HPDE6-E6E7 (cell line): Measurements from ENCODE around the gene CACNB2.

Experiments
- DNase-seq: peaks from one replicate; pipeline ENCODE4 v3.0.0; 2011; ENCODE audit warnings: missing footprints; ENCODE audit errors: extremely low spot score

The CACNB2 gene

DNA sequence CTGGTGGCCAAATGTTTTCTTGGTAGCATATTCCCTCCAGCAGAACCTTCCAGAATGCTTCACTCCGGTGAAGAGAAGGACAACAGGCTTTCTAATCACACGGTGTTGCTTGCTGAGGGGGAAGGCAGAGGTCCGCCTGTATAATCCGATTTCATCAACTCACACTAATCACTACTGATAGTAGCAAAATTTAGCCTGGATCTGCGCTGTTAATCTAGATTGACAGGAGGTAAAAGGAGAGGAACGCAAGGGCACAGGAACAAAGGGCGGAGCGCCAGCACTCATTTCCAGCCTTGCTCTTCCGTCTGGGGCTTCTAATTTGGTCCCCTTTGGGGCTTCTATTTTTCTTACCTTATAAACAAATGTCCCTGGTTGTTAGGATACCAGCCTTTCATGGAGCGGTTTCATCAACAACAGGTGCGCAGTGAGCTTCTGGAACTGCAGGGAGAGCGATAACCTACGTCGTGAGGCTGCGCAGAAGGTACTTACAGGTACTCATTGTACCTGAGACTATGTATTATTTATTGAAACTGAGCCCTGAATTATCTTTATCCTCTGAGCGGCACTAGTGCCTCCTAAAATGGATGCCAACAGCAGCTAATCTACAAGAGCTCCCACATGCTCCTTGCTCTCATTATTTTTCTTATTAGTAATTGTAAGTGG is 150.6 kb downstream of the CACNB2 start:
- DNase-seq: no peak

DNA sequence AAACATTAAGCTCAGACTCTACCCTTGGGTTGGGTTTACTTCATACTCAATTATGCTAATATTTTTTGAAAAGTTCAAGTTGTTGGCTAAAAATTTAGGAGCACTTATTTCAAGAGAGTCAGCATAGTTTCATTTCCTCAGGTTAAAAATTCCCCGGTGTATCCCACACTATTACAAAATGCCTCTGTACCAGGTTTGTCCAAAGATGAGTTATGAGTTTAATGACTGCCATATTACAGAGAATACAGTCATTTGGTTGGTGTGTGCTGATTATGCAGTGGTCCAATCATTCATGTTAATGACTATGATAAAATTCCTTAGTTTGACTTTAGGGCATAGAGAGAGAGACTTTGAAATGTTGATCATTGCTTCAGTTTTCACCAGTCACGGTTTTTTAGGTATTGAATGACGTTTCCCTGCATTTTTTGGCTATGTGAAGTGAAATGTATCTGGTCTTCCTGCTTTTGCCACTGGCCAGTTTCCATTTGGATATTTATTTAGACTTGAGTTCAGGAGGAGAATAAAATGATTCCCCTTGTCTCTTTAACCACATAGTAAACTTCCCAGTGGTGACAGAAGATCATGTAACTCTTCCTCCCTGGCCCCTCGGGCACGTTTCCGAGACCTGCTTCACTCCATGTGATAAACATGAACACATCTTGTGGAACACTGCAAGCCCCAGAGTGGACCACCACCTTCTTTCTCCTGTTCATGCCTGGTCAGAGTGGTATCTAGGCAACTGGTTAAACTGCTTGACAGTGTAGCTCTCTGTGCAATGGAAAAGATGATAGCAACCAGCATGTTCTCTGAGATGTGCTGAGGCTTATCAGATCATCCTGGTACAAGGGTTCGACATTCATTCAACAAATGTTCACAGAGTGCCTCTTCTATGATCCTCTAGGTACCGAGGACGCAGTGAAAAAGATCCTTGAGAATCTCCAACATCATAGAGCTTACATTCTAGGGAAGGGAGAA is 153.6 kb downstream of the CACNB2 start:
- no peak for DNase-seq

DNA sequence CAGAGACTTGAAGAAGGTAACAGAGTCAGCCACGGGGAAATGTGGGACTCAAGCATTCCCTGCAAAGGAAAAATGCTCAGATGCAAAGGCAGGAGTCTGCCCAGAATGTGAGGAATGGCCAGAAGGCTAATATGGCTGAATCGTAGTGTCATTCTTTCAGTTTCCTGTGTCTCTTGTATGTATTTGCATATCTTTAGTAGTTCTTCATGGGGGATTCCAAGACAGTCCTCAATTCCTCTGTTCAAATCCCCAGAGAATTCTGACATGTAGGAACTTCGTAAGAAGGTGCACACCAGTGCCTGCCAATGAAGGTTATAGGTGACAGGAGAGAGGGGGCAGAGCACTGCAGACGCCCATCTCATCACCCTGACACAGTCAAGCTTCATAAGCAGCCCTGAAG is 154.4 kb downstream of the CACNB2 start:
- no peak for DNase-seq

DNA sequence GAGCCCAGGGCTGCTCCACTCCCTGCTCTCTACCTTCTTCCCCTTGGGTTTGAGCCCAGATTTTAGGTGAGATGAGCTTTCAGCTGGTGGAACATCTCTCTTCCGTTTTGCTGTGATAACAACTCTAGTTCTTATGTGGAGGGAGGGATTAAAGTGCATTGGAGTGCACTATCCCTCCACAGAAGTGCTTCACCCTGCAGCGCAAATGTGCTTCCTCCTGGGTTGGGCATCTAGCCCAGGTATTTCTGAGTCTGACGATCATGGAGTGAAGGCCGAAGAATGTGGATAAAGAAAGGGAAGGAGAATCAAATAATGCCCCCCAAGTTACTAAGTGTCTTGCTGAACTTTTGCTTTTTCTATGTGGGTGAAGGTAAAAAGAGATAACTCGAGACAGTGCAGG is 157.4 kb downstream of the CACNB2 start:
- DNase-seq: no peak

DNA sequence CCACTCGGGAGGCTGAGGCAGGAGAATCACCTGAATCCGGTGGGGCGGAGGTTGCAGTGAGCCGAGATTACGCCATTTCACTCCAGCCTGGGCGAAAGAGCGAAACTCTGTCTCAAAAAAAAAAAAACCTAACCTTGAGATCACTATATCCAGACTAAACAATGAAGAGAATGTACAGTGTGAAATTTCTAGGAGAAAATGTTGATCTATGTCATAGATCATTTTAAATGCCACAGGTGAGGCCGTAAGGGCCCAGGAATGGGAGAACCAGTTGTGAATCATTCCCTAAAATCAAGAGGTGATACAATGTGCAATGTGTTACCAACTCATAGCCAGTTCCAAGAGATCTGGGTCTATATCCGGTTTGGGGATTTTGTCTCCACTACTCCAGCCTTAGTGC is 158.0 kb downstream of the CACNB2 start:
- no peak for DNase-seq

DNA sequence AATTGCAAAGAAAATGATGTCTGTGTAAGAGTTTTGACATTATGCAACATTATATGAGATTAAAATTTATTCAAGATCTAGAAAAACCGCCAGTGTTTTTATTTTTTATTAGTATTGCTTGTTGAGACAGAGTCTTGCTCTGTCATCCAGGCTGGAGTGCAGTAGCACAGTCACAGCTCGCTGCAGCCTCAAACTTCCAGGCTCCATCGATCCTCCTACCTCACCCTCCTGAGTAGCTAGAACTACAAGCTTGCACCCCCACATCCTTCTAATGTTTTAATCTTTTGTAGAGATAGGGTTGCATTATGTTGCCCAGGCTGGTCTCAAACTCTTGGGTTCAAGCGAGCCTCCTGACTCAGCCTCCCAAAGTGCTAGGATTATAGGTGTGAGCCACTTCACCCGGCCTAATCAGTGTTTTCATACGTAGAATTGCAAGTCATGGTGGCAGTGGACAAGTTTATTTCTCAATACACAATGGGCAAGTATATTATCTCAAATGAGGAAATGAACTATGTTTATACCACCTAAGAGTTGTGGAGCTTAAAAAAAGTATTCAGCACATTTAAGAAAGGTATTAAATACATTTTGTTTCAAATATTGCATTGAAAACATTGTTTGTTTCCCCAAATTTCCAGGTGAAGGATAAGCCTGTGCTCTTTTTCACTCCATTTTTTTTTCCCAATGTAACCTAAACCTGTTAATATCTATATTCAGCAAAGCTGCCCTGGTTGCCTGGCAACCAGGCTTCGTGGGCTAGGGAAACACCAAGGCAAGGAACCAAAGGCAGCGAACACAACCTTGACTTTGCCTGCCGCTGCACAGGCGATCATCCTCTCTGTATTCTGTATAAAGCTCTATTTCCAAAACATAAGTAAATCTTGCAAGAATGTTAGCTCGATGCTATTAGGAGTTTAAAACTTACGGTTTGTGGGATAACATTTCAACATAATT is 163.9 kb downstream of the CACNB2 start:
- DNase-seq: no peak

DNA sequence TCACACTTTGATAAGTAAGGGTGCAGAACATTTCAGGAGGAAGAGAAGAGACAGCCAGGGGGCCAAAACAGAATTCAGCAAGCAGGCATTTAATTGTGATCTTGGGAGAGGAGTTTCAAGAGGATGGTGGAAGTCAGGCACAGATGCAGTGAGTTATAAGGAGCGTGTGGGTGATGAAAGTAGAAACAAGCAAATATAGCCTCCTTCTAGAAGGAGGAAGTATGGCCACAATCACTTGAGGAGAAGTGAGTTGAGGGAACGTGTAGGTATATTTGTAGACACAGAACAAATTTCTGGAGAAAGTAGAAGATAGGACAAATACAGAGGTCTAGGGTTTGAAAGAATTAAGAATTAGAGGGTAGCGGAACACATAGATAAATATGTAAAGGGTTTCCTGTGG is 165.8 kb downstream of the CACNB2 start:
- DNase-seq: no peak

DNA sequence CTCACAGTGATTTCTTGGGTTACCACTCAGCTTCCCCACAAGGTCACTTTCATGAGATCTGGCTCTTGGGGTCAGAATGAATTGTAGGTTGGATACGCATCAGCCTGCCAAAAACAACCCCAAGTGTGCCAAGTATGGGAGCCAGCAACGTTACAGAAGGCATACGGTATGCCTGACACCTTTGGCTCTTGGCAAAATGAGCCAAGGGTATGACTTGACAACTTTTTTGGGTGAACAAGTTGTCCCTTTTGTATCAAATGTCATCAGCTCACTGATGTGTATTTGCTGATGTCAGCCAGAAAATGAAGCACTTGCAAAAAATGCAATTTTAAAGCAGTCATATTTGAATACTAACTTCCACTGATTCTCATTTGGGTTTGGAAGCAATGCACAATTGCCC is 168.4 kb downstream of the CACNB2 start:
- DNase-seq: no peak

DNA sequence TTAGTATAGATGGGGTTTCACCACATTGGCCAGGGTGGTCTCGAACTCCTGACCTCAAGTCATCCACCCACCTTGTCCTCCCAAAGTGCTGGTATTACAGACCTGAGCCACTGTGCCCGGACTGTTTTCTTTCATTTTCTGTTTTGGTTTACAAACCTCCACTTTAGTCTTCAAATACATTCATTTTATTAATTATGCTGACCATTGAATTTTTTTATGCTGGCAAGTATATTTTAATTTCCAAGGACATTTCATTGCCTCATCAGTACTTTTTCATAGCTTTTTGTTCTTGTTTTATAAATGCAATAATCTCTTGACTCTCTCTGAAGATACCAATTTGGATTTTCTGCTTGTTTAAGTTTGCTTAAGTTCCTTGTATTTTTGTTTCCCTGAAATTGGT is 170.5 kb downstream of the CACNB2 start:
- DNase-seq: no peak

DNA sequence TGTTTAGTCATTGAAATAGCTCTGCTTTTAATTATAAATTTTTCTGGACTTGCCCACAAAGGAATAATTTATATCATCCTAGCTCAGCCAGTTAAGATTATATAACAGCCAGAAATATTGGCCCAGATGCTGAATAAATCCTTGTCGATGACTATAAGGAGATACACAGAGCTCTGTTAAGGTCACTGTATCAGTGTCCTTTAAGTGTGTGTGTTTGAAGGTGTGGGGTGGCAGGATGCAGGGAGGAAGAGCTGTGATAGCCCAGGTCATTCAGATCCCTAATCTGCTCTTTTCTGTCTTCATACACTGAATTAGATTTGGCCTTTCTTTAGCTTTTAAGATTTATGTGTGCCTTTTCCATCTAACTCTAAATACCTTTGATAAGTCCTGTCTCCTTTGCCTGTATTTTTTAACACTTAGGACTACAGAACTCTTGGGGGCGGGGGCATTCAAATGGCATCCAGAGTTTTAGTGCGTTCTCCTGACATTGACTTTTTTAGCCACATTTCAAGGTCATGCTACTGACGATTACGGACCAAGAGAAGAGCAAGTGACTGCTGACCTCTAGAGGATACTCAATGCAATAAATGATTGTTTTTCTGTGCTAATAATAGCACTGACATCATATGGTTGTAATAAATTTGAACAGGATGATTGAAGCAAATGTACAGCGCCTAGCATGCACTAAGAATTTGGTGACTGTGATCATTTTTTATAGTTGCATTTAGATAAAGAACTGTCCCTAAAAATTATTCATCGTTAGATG is 172.3 kb downstream of the CACNB2 start:
- DNase-seq: peak; percentile 1

DNA sequence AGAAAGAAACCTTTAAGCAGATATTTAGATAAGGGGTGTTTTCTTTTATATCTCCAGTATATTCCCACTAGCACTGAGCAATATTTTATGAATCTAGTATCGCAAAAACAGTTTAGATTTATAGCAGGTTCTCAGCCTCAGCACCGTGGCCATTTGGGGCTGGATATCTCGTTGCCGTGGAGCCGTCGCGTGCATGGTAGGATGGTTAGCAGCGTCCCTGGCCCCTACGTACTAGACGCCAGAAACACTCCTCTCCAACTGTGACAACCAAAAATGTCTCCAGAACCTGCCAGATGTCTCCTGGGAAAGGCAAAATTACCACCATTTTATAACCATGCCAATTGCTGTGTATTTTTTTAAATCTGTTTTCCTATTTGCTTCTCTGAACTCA is 172.9 kb downstream of the CACNB2 start:
- DNase-seq: no peak

DNA sequence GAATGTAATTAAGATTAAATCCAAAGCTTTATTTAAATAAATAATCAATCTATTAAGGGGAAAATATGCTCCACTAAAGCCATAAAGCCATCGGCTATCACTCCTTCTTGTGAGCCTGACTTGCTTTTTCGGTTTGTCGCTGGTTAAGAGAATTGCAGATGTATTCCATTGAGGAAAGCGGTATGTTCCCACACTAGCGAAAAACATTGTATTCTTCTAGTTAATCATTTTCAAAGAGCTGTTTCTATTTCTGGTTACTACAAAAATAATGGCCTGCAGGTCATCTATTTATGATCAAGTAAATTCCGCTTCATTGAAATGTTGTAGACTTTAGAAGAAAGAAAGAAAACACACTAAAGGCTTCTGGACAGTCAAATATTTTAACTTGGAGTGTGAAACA is 173.4 kb downstream of the CACNB2 start:
- no peak for DNase-seq

DNA sequence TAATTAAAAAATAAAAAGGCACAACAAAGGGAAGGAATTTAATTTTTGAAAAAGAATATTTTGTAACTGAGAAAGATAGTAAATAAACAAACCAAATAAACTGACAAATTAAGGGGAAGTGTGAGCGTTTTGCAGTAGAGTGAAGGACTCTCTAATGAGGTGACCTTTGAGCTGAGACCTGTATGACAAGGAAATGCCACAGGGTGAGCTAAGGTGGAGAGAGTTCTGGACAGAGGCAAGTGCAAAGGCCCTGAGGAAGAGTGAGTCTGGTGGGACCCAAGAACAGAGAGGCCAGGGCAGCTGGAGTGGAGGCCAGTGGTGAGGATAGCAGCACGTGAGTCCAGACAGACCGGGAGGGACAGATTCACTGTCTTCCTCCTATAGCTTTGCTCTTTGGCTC is 179.4 kb downstream of the CACNB2 start:
- DNase-seq: no peak

DNA sequence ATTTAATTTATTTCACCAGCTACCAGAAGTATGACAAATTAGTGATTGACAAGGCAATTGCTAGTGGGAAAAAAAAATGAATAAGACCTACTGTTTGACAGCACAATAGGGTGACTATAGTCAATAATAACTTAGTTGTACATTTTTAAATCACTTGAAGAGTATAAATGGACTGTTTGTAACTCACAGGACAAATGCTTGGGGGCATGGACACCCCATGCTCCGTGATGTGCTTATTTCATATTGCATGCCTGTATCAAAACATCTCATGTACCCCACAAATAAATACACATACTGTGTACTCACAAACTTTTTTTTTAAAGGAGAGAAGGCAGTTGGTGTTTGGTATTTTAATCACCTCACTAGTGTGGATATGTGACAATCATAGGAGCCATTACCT is 181.1 kb downstream of the CACNB2 start:
- DNase-seq: no peak

DNA sequence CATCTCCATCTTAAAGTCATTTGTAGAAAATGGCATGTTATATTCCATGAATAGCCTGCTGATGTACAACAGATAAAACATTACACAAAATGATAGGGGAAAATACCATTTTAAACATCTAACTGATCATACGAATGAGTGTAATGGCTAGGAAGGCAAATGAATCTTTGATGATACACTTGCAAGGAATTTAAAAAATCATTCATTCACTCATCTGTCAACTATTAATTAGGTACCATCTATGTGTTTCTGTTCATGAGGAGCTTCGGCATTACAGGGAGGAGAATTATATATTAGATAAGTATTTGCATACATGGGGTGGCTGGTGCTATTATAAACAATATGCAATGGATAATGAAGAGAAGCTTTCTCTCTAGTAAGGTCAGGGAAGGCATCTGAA is 183.7 kb downstream of the CACNB2 start:
- no peak for DNase-seq

DNA sequence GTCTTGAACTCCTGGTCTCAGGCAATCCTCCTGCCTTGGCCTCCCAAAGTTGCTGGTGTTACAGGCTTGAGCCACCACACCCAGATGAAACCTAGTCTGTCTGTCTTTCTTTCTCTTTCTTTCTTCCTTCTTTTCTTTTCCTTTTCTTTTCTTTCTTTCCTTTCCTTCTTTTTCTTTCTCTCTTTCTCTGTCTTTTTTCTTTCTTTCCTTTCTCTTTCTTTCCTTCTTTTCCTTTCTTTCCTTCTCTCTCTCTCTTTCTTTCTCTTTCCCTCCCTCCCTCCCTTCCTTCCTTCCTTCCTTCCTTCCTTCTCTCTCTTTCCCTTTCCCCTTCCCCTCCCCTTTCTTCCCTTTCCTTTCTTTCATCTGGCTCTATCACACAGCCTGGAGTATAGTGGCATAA is 185.2 kb downstream of the CACNB2 start:
- no peak for DNase-seq

DNA sequence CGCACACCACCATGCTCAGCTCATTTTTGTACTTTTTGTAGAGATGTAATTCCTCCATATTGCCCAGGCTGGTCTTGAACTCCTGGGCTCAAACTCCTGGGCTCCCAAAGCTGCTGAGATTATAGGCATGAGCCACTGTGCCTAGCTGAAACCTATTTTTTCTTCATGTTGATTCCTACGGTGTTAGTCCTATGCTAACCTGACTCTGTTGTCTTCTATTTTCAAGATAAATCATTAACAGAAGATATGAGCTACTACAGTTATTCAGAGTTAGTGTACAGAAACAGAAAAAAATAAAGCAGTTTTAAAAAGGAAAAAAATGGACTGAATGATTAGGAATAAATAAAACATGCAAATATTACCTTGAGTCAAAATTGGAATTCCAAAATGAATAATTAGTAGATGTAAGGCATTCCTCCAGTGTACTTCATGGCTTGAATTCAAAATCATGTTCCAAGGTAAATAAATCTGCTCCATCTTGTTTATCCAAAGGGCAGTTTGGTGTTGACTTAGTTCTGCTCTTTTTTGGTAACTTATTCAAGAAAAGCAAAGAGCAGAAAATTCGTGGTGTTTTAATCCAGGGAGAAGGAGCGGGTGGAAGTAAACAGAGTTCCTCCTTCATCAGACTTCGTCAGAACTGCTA is 185.8 kb downstream of the CACNB2 start:
- DNase-seq: no peak

DNA sequence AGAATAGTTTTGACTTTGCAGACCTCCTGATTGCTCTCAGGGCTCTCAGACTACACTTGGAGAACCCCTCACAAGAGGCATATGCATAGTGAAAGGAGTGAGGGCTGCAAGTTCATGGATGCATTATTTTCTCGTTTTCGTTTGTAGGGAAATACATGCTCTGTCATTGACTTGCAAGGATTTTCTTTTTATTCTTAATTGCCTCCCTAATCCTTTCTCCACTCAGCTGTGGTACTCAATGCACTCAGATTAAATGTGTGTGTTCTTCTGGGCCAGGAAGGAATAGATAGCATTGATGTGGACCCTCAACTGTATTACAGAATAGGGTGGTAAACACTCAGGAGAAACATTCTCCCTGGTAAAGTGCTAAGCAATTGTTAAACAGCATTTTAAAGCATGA is 188.7 kb downstream of the CACNB2 start:
- no peak for DNase-seq

DNA sequence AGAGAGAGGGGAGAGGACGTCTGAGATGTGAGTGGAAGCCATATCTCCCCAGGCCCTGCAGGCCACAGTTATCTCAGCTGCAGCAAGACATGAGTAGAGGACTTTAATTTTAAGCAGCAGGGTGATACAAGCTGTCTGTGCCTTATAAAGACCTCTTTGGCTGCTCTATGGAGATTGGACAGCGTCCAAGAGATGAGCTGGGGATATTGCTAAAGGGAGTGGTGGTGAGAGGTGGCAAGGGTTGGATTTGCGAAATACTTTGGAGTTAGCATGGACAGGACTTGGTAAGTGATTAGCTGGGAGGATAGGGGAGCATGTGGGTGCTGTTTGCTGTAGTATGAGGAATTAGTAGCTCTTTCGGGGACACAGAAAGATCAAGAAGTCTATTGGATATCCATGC is 191.8 kb downstream of the CACNB2 start:
- DNase-seq: no peak

DNA sequence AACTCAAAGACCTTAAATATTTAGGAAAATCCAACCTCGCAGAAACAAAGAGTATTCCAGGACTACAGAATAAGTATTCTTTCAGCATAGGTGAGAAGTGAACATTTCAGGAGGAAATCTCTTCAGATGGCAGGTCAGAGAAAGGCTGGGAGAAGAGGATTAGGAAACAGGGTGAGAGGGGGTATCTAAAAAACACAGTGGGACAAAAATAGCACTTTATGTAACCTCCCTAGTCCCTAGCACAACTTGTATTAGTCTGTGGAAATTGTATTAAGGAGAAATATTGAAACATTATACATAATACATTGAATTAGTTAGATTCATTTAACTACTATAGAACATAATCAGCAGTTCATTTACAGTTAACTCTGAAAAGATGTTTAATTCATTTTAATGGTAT is 192.3 kb downstream of the CACNB2 start:
- no peak for DNase-seq

DNA sequence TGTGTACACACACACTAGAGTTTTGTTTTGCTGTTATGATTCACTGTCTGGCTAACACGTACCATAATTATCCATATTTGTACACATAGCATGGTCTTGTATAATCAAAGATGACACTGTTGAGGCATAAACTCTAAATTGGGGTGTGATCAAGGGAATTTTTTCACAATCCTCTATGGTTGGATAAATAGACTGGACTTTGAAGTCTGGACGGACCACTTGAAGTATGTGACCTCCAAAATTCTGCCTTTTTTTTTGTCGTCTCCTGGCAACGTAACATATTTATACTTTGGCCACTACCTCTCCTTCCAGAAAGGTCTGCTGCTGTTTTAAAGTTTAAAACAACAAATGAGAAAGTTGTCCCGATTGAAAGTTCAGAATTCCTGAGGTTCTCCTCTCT is 193.4 kb downstream of the CACNB2 start:
- no peak for DNase-seq
